Measurements from ENCODE around the gene COL26A1. TPM values are rescaled to one million over a fixed set of nuclear protein-coding genes. Genes with fewer than 3 reads are reported as not detected.
"Not testable (repeated sequence)": the region's sequence is repeated elsewhere in the genome, so short reads cannot be mapped to it uniquely, and the experiment has no call there.

The COL26A1 gene
- total RNA-seq, 4 donors from 2014 or later: not detected

GRCh38 chr7:101559586-101559985 is 196.9 kb downstream of the COL26A1 start:
- Histone ChIP-seq H3K36me3 (no peaks in the 10 kb centered on the region), H3K4me3 (no peak overlapping the region), H3K9me3 (no peaks in the 10 kb centered on the region), H3K4me1 (peaks cover 0 to under 1% of the 10 kb centered on the region in 2 donors), H3K27ac (no peak overlapping the region), H3K27me3 (no peaks in the 10 kb centered on the region)
- in situ Hi-C loops (cut with MboI; ENCODE audit: low sequenced_read_pairs in 4 of 4): no loop called here
- intact Hi-C loops (cut with DNase I; ENCODE audit: low total_unique reads): no loop called here
- TF ChIP-seq POLR2A (IDR thresholded peaks at IDR 0.05): no peak
- TF ChIP-seq, protein P1, sequence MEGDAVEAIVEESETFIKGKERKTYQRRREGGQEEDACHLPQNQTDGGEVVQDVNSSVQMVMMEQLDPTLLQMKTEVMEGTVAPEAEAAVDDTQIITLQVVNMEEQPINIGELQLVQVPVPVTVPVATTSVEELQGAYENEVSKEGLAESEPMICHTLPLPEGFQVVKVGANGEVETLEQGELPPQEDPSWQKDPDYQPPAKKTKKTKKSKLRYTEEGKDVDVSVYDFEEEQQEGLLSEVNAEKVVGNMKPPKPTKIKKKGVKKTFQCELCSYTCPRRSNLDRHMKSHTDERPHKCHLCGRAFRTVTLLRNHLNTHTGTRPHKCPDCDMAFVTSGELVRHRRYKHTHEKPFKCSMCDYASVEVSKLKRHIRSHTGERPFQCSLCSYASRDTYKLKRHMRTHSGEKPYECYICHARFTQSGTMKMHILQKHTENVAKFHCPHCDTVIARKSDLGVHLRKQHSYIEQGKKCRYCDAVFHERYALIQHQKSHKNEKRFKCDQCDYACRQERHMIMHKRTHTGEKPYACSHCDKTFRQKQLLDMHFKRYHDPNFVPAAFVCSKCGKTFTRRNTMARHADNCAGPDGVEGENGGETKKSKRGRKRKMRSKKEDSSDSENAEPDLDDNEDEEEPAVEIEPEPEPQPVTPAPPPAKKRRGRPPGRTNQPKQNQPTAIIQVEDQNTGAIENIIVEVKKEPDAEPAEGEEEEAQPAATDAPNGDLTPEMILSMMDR (IDR thresholded peaks at IDR 0.05 in 4 of 5, conservative IDR thresholded peaks at IDR 0.05 in 1 of 5): no peak
- ATAC-seq (no peak), DNase-seq (no peak)

- DNase-seq; in situ Hi-C loops (cut with MboI; ENCODE audit: low sequenced_read_pairs in 4 of 4); H3K36me3 ChIP-seq: not testable (repeated sequence)
Measured at GRCh38 chr7:101560021-101560420, 197.3 kb downstream of the COL26A1 start.

GRCh38 chr7:101560856-101561255 is 198.2 kb downstream of the COL26A1 start:
- Histone ChIP-seq H3K4me1 (peaks cover 0 to 4% of the 10 kb centered on the region in 2 donors), H3K4me3 (no peak overlapping the region), H3K9me3 (no peaks in the 10 kb centered on the region), H3K36me3 (no peaks in the 10 kb centered on the region), H3K27me3 (no peaks in the 10 kb centered on the region), H3K27ac (no peak overlapping the region)
- TF ChIP-seq POLR2A (IDR thresholded peaks at IDR 0.05): no peak
- TF ChIP-seq, protein P1 (IDR thresholded peaks at IDR 0.05 in 4 of 5, conservative IDR thresholded peaks at IDR 0.05 in 1 of 5): no peak
- DNase-seq (no peak), ATAC-seq (no peak)
- in situ Hi-C loops (cut with MboI; ENCODE audit: low sequenced_read_pairs in 4 of 4) (no loop called here), intact Hi-C loops (cut with DNase I; ENCODE audit: low total_unique reads) (no loop called here)

More at GRCh38 chr7:101560021-101560420, 197.3 kb downstream of the COL26A1 start:
- H3K9me3 ChIP-seq; H3K4me3 ChIP-seq; H3K27me3 ChIP-seq; ATAC-seq; H3K4me1 ChIP-seq; H3K27ac ChIP-seq; intact Hi-C loops (cut with DNase I; ENCODE audit: low total_unique reads): not testable (repeated sequence)

DNA sequence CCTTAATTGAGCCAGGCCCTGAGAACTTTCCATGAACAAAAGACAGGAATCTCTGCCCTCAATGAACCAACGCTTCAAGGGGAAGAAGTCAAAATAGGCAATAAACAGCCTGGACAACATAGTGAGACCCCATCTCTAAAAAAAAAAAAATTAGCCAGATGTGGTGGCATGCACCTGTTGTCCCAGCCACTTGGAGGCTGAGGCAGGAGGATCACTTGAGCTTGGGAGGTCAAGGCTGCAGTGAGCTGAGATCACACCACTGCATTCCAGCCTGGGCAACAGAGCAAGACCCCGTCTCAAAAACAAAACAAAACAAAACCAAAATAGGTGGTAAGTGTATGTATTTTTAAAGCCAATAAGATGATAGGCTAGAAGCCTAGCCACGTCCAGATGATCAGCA is 198.6 kb downstream of the COL26A1 start:
- in situ Hi-C loops (cut with MboI; ENCODE audit: low sequenced_read_pairs in 4 of 4); ATAC-seq; H3K36me3 ChIP-seq; H3K27ac ChIP-seq; H3K4me1 ChIP-seq; H3K27me3 ChIP-seq; H3K4me3 ChIP-seq; intact Hi-C loops (cut with DNase I; ENCODE audit: low total_unique reads); DNase-seq; H3K9me3 ChIP-seq: not testable (repeated sequence)

DNA sequence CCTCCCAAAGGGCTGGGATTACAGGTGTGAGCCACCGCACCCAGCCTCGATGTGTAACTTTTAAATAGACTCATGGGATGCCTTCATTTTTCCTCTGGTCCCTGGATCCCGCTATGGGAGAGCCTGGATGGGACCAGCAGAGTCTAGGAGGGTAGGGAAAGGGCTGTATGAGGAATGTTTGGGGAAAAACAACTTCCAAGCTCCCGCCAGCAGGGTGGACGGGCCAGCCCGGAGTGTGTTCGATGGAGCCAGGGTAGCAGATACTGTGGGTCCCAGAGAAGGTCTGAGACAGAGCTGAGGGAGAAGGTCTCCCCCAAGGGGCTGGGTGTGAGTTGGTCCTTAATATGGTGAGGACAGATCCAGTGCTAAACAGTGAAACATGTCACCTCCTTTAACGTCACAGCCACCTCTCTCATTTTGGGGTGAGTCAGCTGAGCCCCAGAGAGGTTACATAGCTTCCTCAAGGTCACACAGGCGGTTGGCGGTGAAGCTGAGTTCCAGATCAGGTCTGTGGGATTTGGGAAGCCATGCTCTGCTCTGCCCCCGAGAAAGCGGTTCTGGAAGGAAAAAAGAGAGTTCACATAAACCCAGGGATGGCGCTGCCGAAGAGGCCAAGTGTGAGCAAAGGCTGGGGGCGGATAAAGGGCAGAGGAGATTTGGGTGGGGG is 200.0 kb downstream of the COL26A1 start:
- Histone ChIP-seq H3K4me1 (peaks cover 0 to 4% of the 10 kb centered on the region in 2 donors), H3K9me3 (no peaks in the 10 kb centered on the region), H3K36me3 (no peaks in the 10 kb centered on the region), H3K4me3 (no peak overlapping the region), H3K27me3 (peaks cover 0 to 3% (median 0%) of the 10 kb centered on the region in 3 donors), H3K27ac (no peak overlapping the region)
- DNase-seq: no peak
- in situ Hi-C loops (cut with MboI; ENCODE audit: low sequenced_read_pairs in 4 of 4): no loop called here
- TF ChIP-seq, protein P1 (IDR thresholded peaks at IDR 0.05 in 4 of 5, conservative IDR thresholded peaks at IDR 0.05 in 1 of 5): no peak
- intact Hi-C loops (cut with DNase I; ENCODE audit: low total_unique reads): no loop called here
- ATAC-seq: no peak

Data from gastrocnemius medialis (tissue), 4 donors.